Stimulated activated CD4-positive, alpha-beta T cell treated with anti-CD3 and anti-CD28 coated beads, Interleukin-15, amount 100 ng/mL, for 24 hours (primary cell): Measurements from ENCODE around the gene CDC25B.

Source experiments
- DNase-seq: peaks from one replicate; pipeline ENCODE4 v3.0.0-alpha.2; 2020

Gene CDC25B

GRCh38 chr20:3795511-3796468 lies at the start of gene CDC25B:
Gene CDC25B (plus strand): TSS chr20:3796310. CDS start chr20:3796532, 222 bp downstream.
- DNase-seq, result peak; percentile 96

- DNase-seq, result no peak
Measured at GRCh38 chr20:3747471-3747870, 48.6 kb upstream of the CDC25B start.

- no peak for DNase-seq
Measured at GRCh38 chr20:3748073-3748472, 48.0 kb upstream of the CDC25B start.

GRCh38 chr20:3749087-3749688 lies 46.9 kb upstream of the CDC25B start:
- no peak for DNase-seq

GRCh38 chr20:3749689-3750531 lies 46.2 kb upstream of the CDC25B start:
- peak; percentile 55 for DNase-seq

- no peak for DNase-seq
Measured at GRCh38 chr20:3751305-3751674, 44.8 kb upstream of the CDC25B start.

GRCh38 chr20:3751675-3752385 lies 44.3 kb upstream of the CDC25B start:
- peak; percentile 75 for DNase-seq

- no peak for DNase-seq
Measured at GRCh38 chr20:3752386-3752759, 43.7 kb upstream of the CDC25B start.

GRCh38 chr20:3753098-3753497 lies 43.0 kb upstream of the CDC25B start:
- DNase-seq, result peak; percentile 72

GRCh38 chr20:3753501-3754275 lies 42.4 kb upstream of the CDC25B start:
- no peak for DNase-seq

GRCh38 chr20:3754276-3754630 lies 41.9 kb upstream of the CDC25B start:
- DNase-seq, result no peak

GRCh38 chr20:3755269-3755668 lies 40.8 kb upstream of the CDC25B start:
- DNase-seq, result no peak

GRCh38 chr20:3755814-3756480 lies 40.2 kb upstream of the CDC25B start:
- no peak for DNase-seq

GRCh38 chr20:3757268-3757667 lies 38.8 kb upstream of the CDC25B start:
- no peak for DNase-seq

- DNase-seq, result no peak
Measured at GRCh38 chr20:3758566-3758965, 37.5 kb upstream of the CDC25B start.

- no peak for DNase-seq
Measured at GRCh38 chr20:3759316-3759823, 36.7 kb upstream of the CDC25B start.

- no peak for DNase-seq
Measured at GRCh38 chr20:3759884-3760283, 36.2 kb upstream of the CDC25B start.

GRCh38 chr20:3760655-3761348 lies 35.3 kb upstream of the CDC25B start:
- no peak for DNase-seq

- no peak for DNase-seq
Measured at GRCh38 chr20:3763671-3764601, 32.2 kb upstream of the CDC25B start.
